ENCODE measurements around the gene OR9A4.

OR9A4 gene

GRCh38 chr7:141949021-141949420 lies 32.8 kb downstream of the OR9A4 start:
- DNase-seq (ENCODE audit: low read depth in 2 of 2): no peak

GRCh38 chr7:141949451-141949850 lies 33.3 kb downstream of the OR9A4 start:
- no peak for DNase-seq (ENCODE audit: low read depth in 2 of 2)

GRCh38 chr7:141949911-141950310 lies 33.7 kb downstream of the OR9A4 start:
- no peak for DNase-seq (ENCODE audit: low read depth in 2 of 2)

- DNase-seq (ENCODE audit: low read depth in 2 of 2): no peak
Measured at GRCh38 chr7:141950806-141951205, 34.6 kb downstream of the OR9A4 start.

GRCh38 chr7:141952461-141952860 lies 36.3 kb downstream of the OR9A4 start:
- DNase-seq (ENCODE audit: low read depth in 2 of 2): no peak

- DNase-seq (ENCODE audit: low read depth in 2 of 2): no peak
Measured at GRCh38 chr7:141954334-141954733, 38.1 kb downstream of the OR9A4 start.

- DNase-seq (ENCODE audit: low read depth in 2 of 2): no peak
Measured at GRCh38 chr7:141956084-141956483, 39.9 kb downstream of the OR9A4 start.

GRCh38 chr7:141960687-141961422 lies 44.7 kb downstream of the OR9A4 start:
- DNase-seq (ENCODE audit: low read depth in 2 of 2): no peak
